Keratinocyte (primary cell): ENCODE results near the gene KIF3A. TPM values are rescaled to one million over a fixed set of nuclear protein-coding genes. Genes with fewer than 3 reads are reported as not detected.

Experiments
- DNase-seq: peaks from one replicate; pipeline ENCODE4 v3.0.0-alpha.2; 2011; ENCODE audit warnings: low read depth, missing footprints, low spot score
- FAIRE-seq: peaks from 2 replicates; lab custom pipeline; 2011; peaks lifted over from hg19 to GRCh38; lab: Jason Lieb, UNC
- H2AFZ ChIP-seq: 2 replicates; pipeline ENCODE4 v1.6.0; 2012; ENCODE audit warnings: low read length, control low read depth, inconsistent platforms; ENCODE audit not compliant: control insufficient read depth
- H3K27ac ChIP-seq: 2 replicates; pipeline ENCODE4 v1.5.1; 2011; ENCODE audit warnings: low read length; ENCODE audit not compliant: control insufficient read depth, insufficient read depth
- H3K27me3 ChIP-seq: 3 replicates; pipeline ENCODE4 v1.6.0; 2011; ENCODE audit warnings: low read length; ENCODE audit not compliant: control insufficient read depth, insufficient read depth; ENCODE audit errors: extremely low read depth
- H3K36me3 ChIP-seq, 2 experiments: 2 replicates in 1 of 2; 3 replicates in 1 of 2; pipeline ENCODE4 v1.5.1; 2011; ENCODE audit warnings: low read length in 2 of 2, mild to moderate bottlenecking in 1 of 2; ENCODE audit not compliant: control insufficient read depth in 2 of 2, insufficient read depth in 2 of 2; ENCODE audit errors: extremely low read depth in 1 of 2
- H3K4me1 ChIP-seq: 3 replicates; pipeline ENCODE4 v1.5.1; 2011; ENCODE audit warnings: low read length; ENCODE audit not compliant: control insufficient read depth, insufficient read depth; ENCODE audit errors: extremely low read depth
- H3K4me2 ChIP-seq: 3 replicates; pipeline ENCODE4 v1.6.0; 2011; ENCODE audit warnings: low read depth, low read length; ENCODE audit not compliant: control insufficient read depth, insufficient read depth; ENCODE audit errors: extremely low read depth
- H3K4me3 ChIP-seq, 3 experiments: fragments of 200-600 bp in 1 of 3; sonication (generic) in 1 of 3; 2 replicates in 2 of 3; 3 replicates in 1 of 3; pipeline ENCODE4 v1.5.1; 2011 to 2016; ENCODE audit warnings: low read length in 3 of 3, mild to moderate bottlenecking in 3 of 3, control low read depth in 2 of 3, inconsistent platforms in 1 of 3, low read depth in 1 of 3, mixed read lengths in 1 of 3, mixed run types in 1 of 3, moderate library complexity in 1 of 3; ENCODE audit not compliant: control insufficient read depth in 2 of 3, insufficient read depth in 2 of 3; ENCODE audit errors: extremely low read depth in 1 of 3
- H3K79me2 ChIP-seq: 2 replicates; pipeline ENCODE4 v1.6.0; 2012; ENCODE audit warnings: low read length; ENCODE audit not compliant: control insufficient read depth, insufficient read depth
- H3K9ac ChIP-seq: 3 replicates; pipeline ENCODE4 v1.6.0; 2011; ENCODE audit warnings: low read length; ENCODE audit not compliant: control insufficient read depth, insufficient read depth; ENCODE audit errors: extremely low read depth
- H3K9me1 ChIP-seq: 3 replicates; pipeline ENCODE4 v1.6.0; 2011; ENCODE audit warnings: low read length; ENCODE audit not compliant: control insufficient read depth, insufficient read depth; ENCODE audit errors: extremely low read depth
- H3K9me3 ChIP-seq: 2 replicates; pipeline ENCODE4 v1.5.1; 2012; ENCODE audit warnings: low read depth, low read length; ENCODE audit not compliant: control insufficient read depth
- H4K20me1 ChIP-seq: 3 replicates; pipeline ENCODE4 v1.6.0; 2011; ENCODE audit warnings: low read length; ENCODE audit not compliant: control insufficient read depth, insufficient read depth; ENCODE audit errors: extremely low read depth
- EZH2 ChIP-seq: IDR thresholded peaks from one replicate; pipeline ENCODE4 v1.6.1; 2012; ENCODE audit warnings: inconsistent platforms, mild to moderate bottlenecking, low read length, moderate library complexity
- dilution Hi-C: fragments of 300-500 bp; cut with MboI; formaldehyde crosslinking; loops from one replicate; pipeline ENCODE4 v1.7.0; 2020; ENCODE audit warnings: low sequenced_read_pairs; ENCODE audit not compliant: extremely low pct_ligation_motif_present
- polyA plus RNA-seq, 5 experiments: library from polyadenylated mRNA; depleted of rRNA in 3 of 5; stranded (reverse) in 3 of 5; stranded (forward) in 1 of 5; unstranded in 1 of 5; fragments of >200 nt; gene quantifications; 1 replicate in 1 of 5; 2 replicates in 3 of 5; 3 replicates in 1 of 5; pipeline versions ENCODE4 v1.2.1 to v1.2.3, GENCODE V29; 2011 to 2012; ENCODE audit warnings: missing spikeins in 2 of 5, low read depth in 1 of 5, low replicate concordance in 1 of 5
- TF ChIP-seq, protein P1 (sequence below), 3 experiments: IDR thresholded peaks in 1 of 3; conservative IDR thresholded peaks in 1 of 3; optimal IDR thresholded peaks in 1 of 3; 2 replicates in 2 of 3; 3 replicates in 1 of 3; pipeline versions ENCODE3 to v1.5.1; 2011; ENCODE audit warnings: low read length in 3 of 3, mild to moderate bottlenecking in 3 of 3, moderate library complexity in 2 of 3, control low read depth in 1 of 3, inconsistent platforms in 1 of 3; ENCODE audit not compliant: insufficient read depth in 2 of 3; ENCODE audit errors: extremely low read depth in 1 of 3

KIF3A gene
- polyA plus RNA-seq, 1 donor (not counting 4 experiments of a cell fraction or from before 2014, with no cell fraction given): 15.4 TPM

DNA sequence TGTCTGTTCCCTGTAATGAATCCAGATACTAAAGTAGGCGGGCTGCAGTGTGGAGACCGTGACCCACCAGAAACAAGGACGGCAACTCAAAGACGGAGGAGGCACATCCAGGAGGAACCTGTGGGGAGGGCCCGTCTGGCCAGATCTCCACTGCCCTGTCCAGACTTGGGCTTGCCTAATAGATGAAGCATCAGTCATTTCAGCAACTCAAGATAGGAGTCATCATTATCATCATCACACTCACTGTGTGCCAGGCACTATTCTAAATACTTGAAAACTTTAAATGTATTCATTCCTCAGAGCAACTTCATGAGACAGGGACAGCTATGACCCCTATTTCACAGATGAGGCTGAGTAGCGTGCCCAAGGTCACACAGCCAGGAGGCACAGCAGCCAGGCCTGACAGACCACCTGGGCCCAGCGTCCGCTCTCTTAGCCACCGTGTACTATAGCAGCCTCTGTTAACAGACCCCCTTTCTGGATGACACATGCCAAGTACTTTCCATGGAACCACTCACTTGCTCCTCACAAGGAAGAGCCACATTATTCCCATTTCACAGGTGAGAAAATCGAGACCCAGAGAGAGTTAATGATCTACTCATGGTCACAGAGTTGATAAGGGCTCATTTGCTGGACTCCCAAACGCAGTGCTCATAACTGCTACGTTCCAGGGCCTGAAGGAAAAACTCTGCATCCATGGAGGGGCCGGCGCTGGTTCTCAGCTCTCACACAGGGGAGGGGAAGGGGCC, 68.5 kb downstream of the KIF3A start:
- no peak overlapping the region for H3K4me2 ChIP-seq

DNA sequence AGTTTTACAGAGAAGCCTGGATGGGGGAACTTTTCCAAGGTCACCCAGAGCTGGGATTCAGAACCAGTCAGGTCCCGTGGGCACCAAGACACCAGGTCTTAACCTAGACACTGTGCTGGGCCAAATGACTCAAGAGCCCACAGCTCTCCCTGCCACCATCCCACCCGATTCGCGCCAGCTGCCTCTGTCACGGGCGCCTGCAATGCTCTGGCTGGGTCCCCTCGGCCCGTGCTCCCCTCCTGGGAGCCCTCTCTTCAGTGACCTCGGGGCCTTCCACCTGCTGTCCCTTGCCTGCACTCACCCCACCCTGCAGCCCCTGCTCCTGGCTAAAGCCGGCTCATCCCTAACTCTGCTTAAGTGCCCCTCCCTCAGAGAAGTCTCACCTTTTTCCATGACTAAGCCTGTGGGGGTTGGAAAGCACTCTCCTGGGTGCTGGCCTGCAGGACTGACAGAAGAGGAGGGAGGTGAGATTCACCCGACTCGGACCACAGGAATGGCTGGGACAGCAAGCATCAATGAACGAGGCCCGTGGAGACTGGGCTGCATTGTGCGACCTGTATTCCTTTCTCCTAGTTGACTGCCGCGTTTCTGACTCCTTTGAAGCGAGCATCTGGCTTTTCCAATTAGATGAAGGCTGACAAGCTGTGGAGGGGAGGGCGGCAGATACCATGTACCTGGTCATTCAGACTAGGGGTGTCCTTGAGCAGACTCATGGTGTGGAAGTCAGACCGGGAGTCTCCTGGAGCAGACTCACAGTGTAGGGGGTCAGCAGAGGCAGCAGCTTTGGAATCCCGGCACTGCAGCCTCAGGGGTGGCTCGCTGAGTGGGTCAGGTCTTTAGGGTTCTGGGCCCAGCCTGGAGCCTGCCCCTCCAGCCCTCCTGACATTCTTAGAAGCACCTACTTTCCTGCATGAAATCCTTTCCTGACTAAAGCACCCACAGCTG, 69.3 kb downstream of the KIF3A start:
- Histone ChIP-seq H3K9ac (no peak overlapping the region), H3K4me2 (no peak overlapping the region), H3K9me1 (no peaks in the 10 kb centered on the region), H3K4me1 (no peaks in the 10 kb centered on the region), H3K27me3 (no peaks in the 10 kb centered on the region), H3K9me3 (no peaks in the 10 kb centered on the region), H2AFZ (no peak overlapping the region), H3K36me3 (no peaks in the 10 kb centered on the region), H3K27ac (no peak overlapping the region), H3K79me2 (no peaks in the 10 kb centered on the region), H4K20me1 (no peaks in the 10 kb centered on the region), H3K4me3 (no peak overlapping the region)
- TF ChIP-seq EZH2: no peak
- TF ChIP-seq, protein P1, sequence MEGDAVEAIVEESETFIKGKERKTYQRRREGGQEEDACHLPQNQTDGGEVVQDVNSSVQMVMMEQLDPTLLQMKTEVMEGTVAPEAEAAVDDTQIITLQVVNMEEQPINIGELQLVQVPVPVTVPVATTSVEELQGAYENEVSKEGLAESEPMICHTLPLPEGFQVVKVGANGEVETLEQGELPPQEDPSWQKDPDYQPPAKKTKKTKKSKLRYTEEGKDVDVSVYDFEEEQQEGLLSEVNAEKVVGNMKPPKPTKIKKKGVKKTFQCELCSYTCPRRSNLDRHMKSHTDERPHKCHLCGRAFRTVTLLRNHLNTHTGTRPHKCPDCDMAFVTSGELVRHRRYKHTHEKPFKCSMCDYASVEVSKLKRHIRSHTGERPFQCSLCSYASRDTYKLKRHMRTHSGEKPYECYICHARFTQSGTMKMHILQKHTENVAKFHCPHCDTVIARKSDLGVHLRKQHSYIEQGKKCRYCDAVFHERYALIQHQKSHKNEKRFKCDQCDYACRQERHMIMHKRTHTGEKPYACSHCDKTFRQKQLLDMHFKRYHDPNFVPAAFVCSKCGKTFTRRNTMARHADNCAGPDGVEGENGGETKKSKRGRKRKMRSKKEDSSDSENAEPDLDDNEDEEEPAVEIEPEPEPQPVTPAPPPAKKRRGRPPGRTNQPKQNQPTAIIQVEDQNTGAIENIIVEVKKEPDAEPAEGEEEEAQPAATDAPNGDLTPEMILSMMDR (optimal IDR thresholded peaks at IDR 0.05 in 1 of 3, IDR thresholded peaks at IDR 0.05 in 1 of 3, conservative IDR thresholded peaks at IDR 0.05 in 1 of 3; ENCODE audit: extremely low read depth in 1 of 3, insufficient read depth in 2 of 3, low read length in 3 of 3): no peak
- no peak for FAIRE-seq
- dilution Hi-C loops: no loop called here
- DNase-seq: no peak

More for the DNA sequence above, 68.5 kb downstream of the KIF3A start:
- Histone ChIP-seq H3K79me2 (no peaks in the 10 kb centered on the region), H3K36me3 (no peaks in the 10 kb centered on the region), H3K9me1 (no peaks in the 10 kb centered on the region), H3K27ac (no peak overlapping the region), H3K4me3 (no peak overlapping the region), H3K9me3 (no peaks in the 10 kb centered on the region), H3K27me3 (no peaks in the 10 kb centered on the region), H3K4me1 (peaks cover under 1% of the 10 kb centered on the region), H2AFZ (no peak overlapping the region), H3K9ac (no peak overlapping the region), H4K20me1 (no peaks in the 10 kb centered on the region)
- FAIRE-seq (no peak), DNase-seq (no peak)
- dilution Hi-C loops: no loop called here
- TF ChIP-seq, protein P1 (optimal IDR thresholded peaks at IDR 0.05 in 1 of 3, IDR thresholded peaks at IDR 0.05 in 1 of 3, conservative IDR thresholded peaks at IDR 0.05 in 1 of 3; ENCODE audit: extremely low read depth in 1 of 3, insufficient read depth in 2 of 3, low read length in 3 of 3): no peak
- TF ChIP-seq EZH2: no peak
